Endodermal cell (in vitro differentiated cells): ENCODE measurements around the gene ATP2A1. TPM values are rescaled to one million over a fixed set of nuclear protein-coding genes. Genes with fewer than 3 reads are reported as not detected.

Experiments used
- DNase-seq: peaks from one replicate; pipeline ENCODE4 v3.0.0-alpha.2; 2017
- H3K27ac ChIP-seq: 2 replicates; pipeline ENCODE4 v1.5.1; 2013; ENCODE audit warnings: mild to moderate bottlenecking, low read depth, low read length, moderate library complexity
- H3K27me3 ChIP-seq: 2 replicates; pipeline ENCODE4 v1.6.1; 2013; ENCODE audit warnings: mild to moderate bottlenecking, low read length, moderate library complexity; ENCODE audit not compliant: insufficient read depth, control insufficient read depth, poor library complexity, severe bottlenecking
- H3K36me3 ChIP-seq: 2 replicates; pipeline ENCODE4 v1.7.0; 2013; ENCODE audit warnings: mild to moderate bottlenecking, low read length, moderate library complexity; ENCODE audit not compliant: control insufficient read depth, insufficient read depth
- H3K4me1 ChIP-seq: one replicate; pipeline ENCODE4 v1.7.0; 2013; ENCODE audit warnings: low read length; ENCODE audit not compliant: control insufficient read depth, insufficient read depth
- H3K4me3 ChIP-seq: 2 replicates; pipeline ENCODE4 v1.5.1; 2013; ENCODE audit warnings: mild to moderate bottlenecking, low read length, moderate library complexity
- H3K9ac ChIP-seq: 2 replicates; pipeline ENCODE4 v1.6.1; 2013; ENCODE audit warnings: mild to moderate bottlenecking, low read length, moderate library complexity; ENCODE audit not compliant: poor library complexity, severe bottlenecking; ENCODE audit errors: extremely low read depth
- H3K9me3 ChIP-seq: 2 replicates; pipeline ENCODE4 v1.6.1; 2013; ENCODE audit warnings: mild to moderate bottlenecking, low read length, moderate library complexity; ENCODE audit not compliant: control insufficient read depth
- H3K27ac Mint-ChIP-seq: 2 replicates; pipeline ENCODE4 v1.8.0; 2020; ENCODE audit warnings: mixed read lengths
- H3K27me3 Mint-ChIP-seq: 2 replicates; pipeline ENCODE4 v1.8.0; 2021; ENCODE audit warnings: mild to moderate bottlenecking, mixed read lengths; ENCODE audit not compliant: insufficient read depth
- H3K36me3 Mint-ChIP-seq: 2 replicates; pipeline ENCODE4 v1.8.0; 2020; ENCODE audit warnings: low read depth, mixed read lengths
- H3K4me1 Mint-ChIP-seq: 2 replicates; pipeline ENCODE4 v1.8.0; 2020; ENCODE audit warnings: mixed read lengths
- H3K4me3 Mint-ChIP-seq: 2 replicates; pipeline ENCODE4 v1.8.0; 2020; ENCODE audit warnings: mild to moderate bottlenecking, moderate library complexity, mixed read lengths
- H3K9me3 Mint-ChIP-seq: 2 replicates; pipeline ENCODE4 v1.8.0; 2020; ENCODE audit warnings: mild to moderate bottlenecking, mixed read lengths
- WGBS, 2 experiments: methylation state at CpG; one replicate each; pipeline versions ENCODE4 v1.1.5 to v1.1.7; 2013; ENCODE audit warnings: missing lambda C conversion rate in 2 of 2, mixed read lengths in 1 of 2; ENCODE audit not compliant: insufficient coverage in 1 of 2, insufficient read length in 1 of 2; 5-methylcytosine and 5-hydroxymethylcytosine counted together
- total RNA-seq, 2 donors: library from RNA; stranded (reverse); fragmentation: NEBNext Ultra II Directional in 1 of 2; extraction: Animal tissue kit (Norgen Biotek cat#: 25700) in 1 of 2; gene quantifications; 2 replicates in 1 of 2; 3 replicates in 1 of 2; pipeline ENCODE4 v1.2.1, GENCODE V29; 2021
- TF ChIP-seq, protein P1 (sequence below): fragments of 200-600 bp; sonication (generic); conservative IDR thresholded peaks from 2 replicates; pipeline ENCODE4 v1.5.0; 2021; ENCODE audit warnings: antibody characterized with exemption, mild to moderate bottlenecking

The ATP2A1 gene
- total RNA-seq, 2 donors from 2014 or later: 4.7 to 7.7 TPM

GRCh38 chr16:28876019-28876659 is 2.1 kb upstream of the ATP2A1 start:
- Mint-ChIP-seq H3K27me3 (peaks cover 11% of the 10 kb centered on the region), H3K27ac (no peak overlapping the region), H3K9me3 (no peaks in the 10 kb centered on the region), H3K4me3 (no peak overlapping the region), H3K4me1 (peaks cover 10% of the 10 kb centered on the region), H3K36me3 (peaks cover 19% of the 10 kb centered on the region)
- no peak for DNase-seq
- TF ChIP-seq, protein P1, sequence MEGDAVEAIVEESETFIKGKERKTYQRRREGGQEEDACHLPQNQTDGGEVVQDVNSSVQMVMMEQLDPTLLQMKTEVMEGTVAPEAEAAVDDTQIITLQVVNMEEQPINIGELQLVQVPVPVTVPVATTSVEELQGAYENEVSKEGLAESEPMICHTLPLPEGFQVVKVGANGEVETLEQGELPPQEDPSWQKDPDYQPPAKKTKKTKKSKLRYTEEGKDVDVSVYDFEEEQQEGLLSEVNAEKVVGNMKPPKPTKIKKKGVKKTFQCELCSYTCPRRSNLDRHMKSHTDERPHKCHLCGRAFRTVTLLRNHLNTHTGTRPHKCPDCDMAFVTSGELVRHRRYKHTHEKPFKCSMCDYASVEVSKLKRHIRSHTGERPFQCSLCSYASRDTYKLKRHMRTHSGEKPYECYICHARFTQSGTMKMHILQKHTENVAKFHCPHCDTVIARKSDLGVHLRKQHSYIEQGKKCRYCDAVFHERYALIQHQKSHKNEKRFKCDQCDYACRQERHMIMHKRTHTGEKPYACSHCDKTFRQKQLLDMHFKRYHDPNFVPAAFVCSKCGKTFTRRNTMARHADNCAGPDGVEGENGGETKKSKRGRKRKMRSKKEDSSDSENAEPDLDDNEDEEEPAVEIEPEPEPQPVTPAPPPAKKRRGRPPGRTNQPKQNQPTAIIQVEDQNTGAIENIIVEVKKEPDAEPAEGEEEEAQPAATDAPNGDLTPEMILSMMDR: no peak
- H3K4me3 ChIP-seq: no peak overlapping the region
- no peak overlapping the region for H3K9ac ChIP-seq
- H3K36me3 ChIP-seq: peaks cover 15% of the 10 kb centered on the region
- peaks cover 3% of the 10 kb centered on the region for H3K4me1 ChIP-seq
- peak overlapping the region; percentile 44 for H3K27ac ChIP-seq
- no peaks in the 10 kb centered on the region for H3K9me3 ChIP-seq
- H3K27me3 ChIP-seq: peaks cover 9% of the 10 kb centered on the region
- WGBS, 2 experiments: 79 to 89% methylated on average over 5 to 17 of the region's 17 CpGs

- Histone ChIP-seq H3K4me3 (no peak overlapping the region), H3K27me3 (peaks cover 13% of the 10 kb centered on the region), H3K4me1 (peaks cover 3% of the 10 kb centered on the region), H3K36me3 (peaks cover 12% of the 10 kb centered on the region), H3K27ac (peak overlapping the region; percentile 38), H3K9ac (no peak overlapping the region), H3K9me3 (no peaks in the 10 kb centered on the region)
- Mint-ChIP-seq H3K4me1 (peaks cover 10% of the 10 kb centered on the region), H3K9me3 (no peaks in the 10 kb centered on the region), H3K36me3 (peaks cover 19% of the 10 kb centered on the region), H3K27ac (no peak overlapping the region), H3K27me3 (peaks cover 18% of the 10 kb centered on the region), H3K4me3 (no peak overlapping the region)
- WGBS, 2 experiments: 68 to 72% methylated on average over 7 to 12 of the region's 12 CpGs
- TF ChIP-seq, protein P1: peak; percentile 13
- DNase-seq: no peak
Observed at GRCh38 chr16:28876973-28877654, 1.2 kb upstream of the ATP2A1 start.

GRCh38 chr16:28877655-28878000 is 660 bp upstream of the ATP2A1 start:
- Histone ChIP-seq H3K36me3 (peaks cover 12% of the 10 kb centered on the region), H3K4me1 (peaks cover 3% of the 10 kb centered on the region), H3K27ac (no peak overlapping the region), H3K4me3 (no peak overlapping the region), H3K9ac (no peak overlapping the region), H3K9me3 (no peaks in the 10 kb centered on the region), H3K27me3 (peaks cover 13% of the 10 kb centered on the region)
- Mint-ChIP-seq H3K36me3 (peaks cover 16% of the 10 kb centered on the region), H3K4me1 (peaks cover 10% of the 10 kb centered on the region), H3K4me3 (no peak overlapping the region), H3K27me3 (peaks cover 22% of the 10 kb centered on the region), H3K27ac (no peak overlapping the region), H3K9me3 (no peaks in the 10 kb centered on the region)
- no peak for DNase-seq
- WGBS, 2 experiments: 84% methylated on average over 2 of the region's 2 CpGs; no CpG with 5 or more reads in 1 of the 2 experiments
- TF ChIP-seq, protein P1: no peak
